Upper lobe of left lung (tissue), 6 donors: Measurements from ENCODE around the gene TGFB1I1. TPM values are rescaled to one million over a fixed set of nuclear protein-coding genes. Genes with fewer than 3 reads are reported as not detected.
A peak's percentile ranks its signal among the peaks of the same experiment; 100 is the strongest.

Source experiments
- ATAC-seq, 2 donors: fragments of 200-7000 bp; cut with Tn5 transposase; one replicate each; pipeline ENCODE4 v1.9.1; 2022; ENCODE audit warnings: mild to moderate bottlenecking in 2 of 2, moderate library complexity in 2 of 2; ENCODE audit not compliant: low FRiP score in 2 of 2
- DNase-seq, 2 donors: peaks; one replicate each; pipeline ENCODE4 v3.0.0-alpha.2; 2019 to 2020
- H3K27ac ChIP-seq, 4 donors: fragments of 200-600 bp; sonication (generic); one replicate each; pipeline ENCODE4 v1.5.1; 2016 to 2019
- H3K27me3 ChIP-seq, 4 donors: fragments of 200-600 bp; sonication (generic); one replicate each; pipeline ENCODE4 v1.5.1; 2017 to 2019
- H3K36me3 ChIP-seq, 4 donors: fragments of 200-600 bp; sonication (generic); one replicate each; pipeline ENCODE4 v1.5.1; 2016 to 2019
- H3K4me1 ChIP-seq, 4 donors: fragments of 200-600 bp; sonication (generic); one replicate each; pipeline ENCODE4 v1.5.1; 2018 to 2019
- H3K4me3 ChIP-seq, 4 donors: fragments of 200-600 bp; sonication (generic); one replicate each; pipeline ENCODE4 v1.5.1; 2017 to 2019; ENCODE audit warnings: mild to moderate bottlenecking in 2 of 4, moderate library complexity in 1 of 4
- H3K9me3 ChIP-seq, 4 donors: fragments of 200-600 bp; sonication (generic); one replicate each; pipeline ENCODE4 v1.5.1; 2018 to 2019
- CTCF ChIP-seq, 6 experiments: fragments of 450-650 bp in 4 of 6; fragments of 200-600 bp in 2 of 6; sonication (generic) in 2 of 6; IDR thresholded peaks; one replicate each; pipeline ENCODE4 v1.5.1; 2016 to 2019; ENCODE audit warnings: antibody characterized with exemption in 6 of 6
- EP300 ChIP-seq, 4 donors: sonication (generic); formaldehyde crosslinking; IDR thresholded peaks; one replicate each; pipeline ENCODE4 v1.5.1; 2017; ENCODE audit warnings: antibody characterized with exemption in 4 of 4, control low read depth in 2 of 4
- POLR2A ChIP-seq, 4 donors: fragments of 450-650 bp; IDR thresholded peaks; one replicate each; pipeline ENCODE4 v1.5.1; 2016 to 2017; ENCODE audit warnings: antibody characterized with exemption in 4 of 4, mild to moderate bottlenecking in 2 of 4
- POLR2AphosphoS5 ChIP-seq, 2 donors: sonication (generic); formaldehyde crosslinking; IDR thresholded peaks; one replicate each; pipeline ENCODE4 v1.5.1; 2017; ENCODE audit warnings: antibody characterized with exemption in 2 of 2
- WGBS, 2 donors: methylation state at CpG; one replicate each; pipeline ENCODE4 v1.1.5; 2017 to 2018; 5-methylcytosine and 5-hydroxymethylcytosine counted together
- total RNA-seq, 6 donors: library from RNA; depleted of rRNA in 4 of 6; stranded (reverse); fragments of >200 nt in 4 of 6; gene quantifications; one replicate each; pipeline versions ENCODE4 v1.1.0 to v1.2.1, GENCODE V29; 2016 to 2021
- donor health status: DM: no; HTN: no; CAD: no; lungs with moderate emphysema.
- donor health status: DM: no; HTN: yes; CAD: no; lungs with severe emphysema.

The TGFB1I1 gene
- 10 to 100 TPM; 21.0 to 62.8 (median 27.8) TPM for total RNA-seq

DNA sequence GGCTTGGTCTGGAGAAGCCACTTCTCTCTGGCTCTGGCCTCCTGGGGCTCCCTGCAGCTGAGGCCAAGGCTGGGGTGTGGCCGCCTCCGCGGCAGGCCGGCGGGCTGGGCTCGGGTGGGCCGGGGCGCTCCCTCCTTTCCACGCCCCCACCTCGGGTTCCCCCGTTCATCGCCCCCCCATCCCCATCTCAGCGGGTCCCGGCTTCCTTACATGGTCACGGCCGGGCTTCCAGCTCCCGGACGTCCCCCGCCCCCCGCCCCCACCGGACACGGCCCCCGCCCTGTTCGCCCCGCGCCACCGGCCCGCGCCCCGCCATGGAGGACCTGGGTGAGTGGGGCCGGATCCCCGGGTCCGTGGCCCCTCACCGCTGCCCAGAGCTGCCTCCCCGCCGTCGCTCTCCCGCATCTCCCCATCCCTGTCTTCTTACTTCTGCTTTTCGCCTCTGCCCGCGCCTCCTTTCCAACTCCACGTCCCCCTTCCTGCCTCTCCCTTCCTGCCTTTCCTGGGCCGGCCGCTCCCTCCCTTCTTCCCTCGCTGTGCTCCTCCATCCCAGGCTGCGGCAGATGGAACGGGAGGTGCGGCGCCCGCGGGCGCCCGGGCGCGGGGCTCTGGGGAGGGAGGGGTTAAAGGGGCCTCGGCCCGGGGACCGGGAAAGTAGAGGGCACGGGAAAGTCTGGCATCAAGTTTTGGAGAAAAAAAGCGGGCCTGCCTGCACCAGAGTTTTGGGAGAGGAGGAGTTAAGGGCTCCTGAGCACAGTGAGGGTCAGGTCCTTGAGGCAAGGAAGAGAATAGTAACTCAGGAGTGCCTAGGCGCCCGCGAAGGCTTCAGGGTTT lies at the start of gene TGFB1I1:
Gene TGFB1I1 (plus strand): TSS at position 278 of the 834 bp plus-strand sequence. CDS start 37 bp downstream, at position 315.
- H3K4me1 ChIP-seq = peaks cover 21 to 46% (median 27%) of the 10 kb centered on the region in 4 donors
- 2% methylated on average over 33 to 43 of the region's 63 CpGs for WGBS, 2 donors
- ATAC-seq (peak in 1 of 2 donors; percentile 75), DNase-seq (peak; percentile 43 to 90)
- H3K9me3 ChIP-seq = no peaks in the 10 kb centered on the region
- H3K27me3 ChIP-seq = no peaks in the 10 kb centered on the region
- peak within 1 kb of the TSS; percentile 85 to 98 (median 90) for H3K27ac ChIP-seq
- H3K36me3 ChIP-seq = peaks cover 0 to 43% (median 10%) of the 10 kb centered on the region in 4 donors
- peak within 1 kb of the TSS; percentile 52 to 75 (median 62) for H3K4me3 ChIP-seq
- no peak for TF ChIP-seq POLR2A (IDR thresholded peaks at IDR 0.05)
- TF ChIP-seq POLR2AphosphoS5 (IDR thresholded peaks at IDR 0.05) = peak in 1 of 2 donors; percentile 10

GRCh38 chr16:31423241-31423640 lies 48.7 kb upstream of the TGFB1I1 start:
- DNase-seq (no peak), ATAC-seq (no peak)
- no peak overlapping the region for H3K4me3 ChIP-seq
- H3K36me3 ChIP-seq = no peaks in the 10 kb centered on the region
- H3K27me3 ChIP-seq = no peaks in the 10 kb centered on the region
- H3K4me1 ChIP-seq = peaks cover 3 to 6% (median 5%) of the 10 kb centered on the region in 4 donors
- H3K27ac ChIP-seq = no peak overlapping the region
- 53 to 66% methylated on average over 3 of the region's 3 CpGs for WGBS, 2 donors
- TF ChIP-seq EP300 (IDR thresholded peaks at IDR 0.05) (no peak), POLR2AphosphoS5 (IDR thresholded peaks at IDR 0.05) (no peak), CTCF (IDR thresholded peaks at IDR 0.05) (no peak), POLR2A (IDR thresholded peaks at IDR 0.05) (no peak)
- H3K9me3 ChIP-seq = no peaks in the 10 kb centered on the region

- H3K36me3 ChIP-seq = no peaks in the 10 kb centered on the region
- ATAC-seq (no peak), DNase-seq (no peak)
- 80 to 89% methylated on average over 10 to 12 of the region's 12 CpGs for WGBS, 2 donors
- H3K27ac ChIP-seq = no peak overlapping the region
- peaks cover 3 to 6% (median 5%) of the 10 kb centered on the region in 4 donors for H3K4me1 ChIP-seq
- TF ChIP-seq POLR2AphosphoS5 (IDR thresholded peaks at IDR 0.05) (no peak), CTCF (IDR thresholded peaks at IDR 0.05) (no peak), EP300 (IDR thresholded peaks at IDR 0.05) (no peak), POLR2A (IDR thresholded peaks at IDR 0.05) (no peak)
- H3K4me3 ChIP-seq = no peak overlapping the region
- H3K9me3 ChIP-seq = no peaks in the 10 kb centered on the region
- H3K27me3 ChIP-seq = no peaks in the 10 kb centered on the region
Observed at GRCh38 chr16:31423801-31424200, 48.2 kb upstream of the TGFB1I1 start.

DNA sequence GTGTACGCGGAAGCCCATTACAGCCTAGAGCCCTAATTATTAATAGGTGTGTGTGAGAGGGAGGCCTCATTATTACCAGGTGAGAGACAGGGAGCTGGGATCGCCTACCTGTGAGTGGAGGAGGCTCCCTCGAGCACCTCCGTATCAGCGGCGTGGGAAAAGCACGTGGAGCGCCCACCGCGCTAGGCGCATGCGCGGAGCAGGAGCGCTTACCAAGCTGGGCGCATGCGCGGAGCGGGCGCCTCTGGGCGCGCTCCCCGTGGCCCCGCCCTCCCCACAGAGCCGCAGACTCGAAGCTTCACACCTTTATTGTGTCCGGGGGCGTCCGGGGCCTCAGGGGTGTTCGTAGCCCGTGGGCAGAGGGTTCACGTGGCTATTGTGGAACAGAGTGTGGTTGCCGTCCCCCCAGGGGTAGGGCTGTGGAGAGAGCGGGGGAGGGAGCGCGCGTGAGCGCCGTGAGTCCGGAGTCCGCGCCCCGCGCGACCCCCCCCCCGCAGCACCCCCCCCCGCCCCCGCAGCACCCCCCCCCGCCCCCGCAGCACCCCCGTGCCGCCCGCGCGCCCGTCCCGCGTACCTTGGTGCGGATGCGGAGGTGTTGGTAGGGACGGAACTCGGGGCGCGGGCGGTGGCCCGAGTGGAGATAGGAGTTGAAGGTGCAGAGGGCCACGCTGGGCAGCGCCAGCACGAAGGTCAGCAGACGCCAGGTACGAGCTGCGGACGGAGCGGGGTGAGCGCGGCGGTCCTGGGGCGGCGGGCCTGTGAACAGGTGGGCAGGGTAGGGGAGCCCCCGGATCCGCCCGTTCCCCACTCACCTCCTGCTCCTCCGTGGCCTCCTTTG lies 44.3 kb upstream of the TGFB1I1 start:
- peak overlapping the region in 3 of 4 donors; percentile 32 to 47 (median 39) for H3K4me3 ChIP-seq
- DNase-seq = peak; percentile 29 to 94
- 15 to 31% methylated on average over 18 to 70 of the region's 83 CpGs for WGBS, 2 donors

GRCh38 chr16:31428279-31428597 lies 43.7 kb upstream of the TGFB1I1 start, which contains the start of gene COX6A2:
COX6A2 (minus strand) TSS chr16:31428360; CDS start chr16:31428325, 35 bp downstream.
- Histone ChIP-seq H3K4me1 (peaks cover 3 to 6% (median 5%) of the 10 kb centered on the region in 4 donors), H3K36me3 (no peaks in the 10 kb centered on the region), H3K27ac (no peak within 1 kb of the TSS), H3K27me3 (no peaks in the 10 kb centered on the region), H3K4me3 (peak within 1 kb of the TSS in 3 of 4 donors; percentile 32 to 47 (median 39)), H3K9me3 (no peaks in the 10 kb centered on the region)
- TF ChIP-seq POLR2A (IDR thresholded peaks at IDR 0.05) = no peak
- TF ChIP-seq CTCF (IDR thresholded peaks at IDR 0.05) = no peak
- no peak for TF ChIP-seq POLR2AphosphoS5 (IDR thresholded peaks at IDR 0.05)
- no peak for TF ChIP-seq EP300 (IDR thresholded peaks at IDR 0.05)
- ATAC-seq = peak in 1 of 2 donors; percentile 17
- DNase-seq = no peak
- 29 to 65% methylated on average over 1 to 7 of the region's 7 CpGs for WGBS, 2 donors

More for the DNA sequence above, 44.3 kb upstream of the TGFB1I1 start:
- no peaks in the 10 kb centered on the region for H3K27me3 ChIP-seq
- TF ChIP-seq POLR2A (IDR thresholded peaks at IDR 0.05) = no peak
- H3K9me3 ChIP-seq = no peaks in the 10 kb centered on the region
- no peak overlapping the region for H3K27ac ChIP-seq
- H3K4me1 ChIP-seq = peaks cover 3 to 6% (median 5%) of the 10 kb centered on the region in 4 donors
- no peaks in the 10 kb centered on the region for H3K36me3 ChIP-seq
- ATAC-seq = peak in 1 of 2 donors; percentile 82
